Stimulated activated CD4-positive, alpha-beta T cell treated with anti-CD3 and anti-CD28 coated beads, Interleukin-1b, Interleukin-23, amount 100 ng/mL, for 4 hours (primary cell): ENCODE measurements around the gene EFHC2.

Source experiments
- DNase-seq, 2 donors: peaks; one replicate each; pipeline ENCODE4 v3.0.0-alpha.2; 2020; ENCODE audit warnings: low read depth in 2 of 2

EFHC2 gene

GRCh38 chrX:44155126-44155525 is 188.3 kb downstream of the EFHC2 start:
- no peak for DNase-seq

GRCh38 chrX:44152852-44153251 is 190.6 kb downstream of the EFHC2 start:
- DNase-seq = no peak

- no peak for DNase-seq
These were observed 196.3 kb downstream of the EFHC2 start for GRCh38 chrX:44147130-44147529.

- DNase-seq = no peak
These were observed 199.1 kb downstream of the EFHC2 start for GRCh38 chrX:44144177-44144945.

GRCh38 chrX:44143061-44143602 is 200.3 kb downstream of the EFHC2 start:
- no peak for DNase-seq

- no peak for DNase-seq
These were observed 213.3 kb downstream of the EFHC2 start for GRCh38 chrX:44130189-44130588.

- no peak for DNase-seq
These were observed 230.1 kb downstream of the EFHC2 start for GRCh38 chrX:44113337-44113736.

GRCh38 chrX:44106864-44107263 is 236.6 kb downstream of the EFHC2 start:
- DNase-seq = no peak

GRCh38 chrX:44105228-44105913 is 238.1 kb downstream of the EFHC2 start:
- DNase-seq = no peak

- DNase-seq = no peak
These were observed 238.8 kb downstream of the EFHC2 start for GRCh38 chrX:44104699-44105098.

- DNase-seq = no peak
These were observed 242.2 kb downstream of the EFHC2 start for GRCh38 chrX:44101281-44101680.

- DNase-seq = no peak
These were observed 244.1 kb downstream of the EFHC2 start for GRCh38 chrX:44099366-44099765.
